Activated CD4-positive, alpha-beta T cell treated with anti-CD3 and anti-CD28 coated beads, Interleukin-2, amount 50 U/mL, for 1 hour (primary cell): ENCODE measurements around the gene RNF5.
"Not testable (repeated sequence)": the region's sequence is repeated elsewhere in the genome, so short reads cannot be mapped to it uniquely, and the experiment has no call there.

ENCODE experiments used
- DNase-seq: peaks from one replicate; pipeline ENCODE4 v3.0.0-alpha.2; 2020

Gene RNF5, protein sequence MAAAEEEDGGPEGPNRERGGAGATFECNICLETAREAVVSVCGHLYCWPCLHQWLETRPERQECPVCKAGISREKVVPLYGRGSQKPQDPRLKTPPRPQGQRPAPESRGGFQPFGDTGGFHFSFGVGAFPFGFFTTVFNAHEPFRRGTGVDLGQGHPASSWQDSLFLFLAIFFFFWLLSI

DNA sequence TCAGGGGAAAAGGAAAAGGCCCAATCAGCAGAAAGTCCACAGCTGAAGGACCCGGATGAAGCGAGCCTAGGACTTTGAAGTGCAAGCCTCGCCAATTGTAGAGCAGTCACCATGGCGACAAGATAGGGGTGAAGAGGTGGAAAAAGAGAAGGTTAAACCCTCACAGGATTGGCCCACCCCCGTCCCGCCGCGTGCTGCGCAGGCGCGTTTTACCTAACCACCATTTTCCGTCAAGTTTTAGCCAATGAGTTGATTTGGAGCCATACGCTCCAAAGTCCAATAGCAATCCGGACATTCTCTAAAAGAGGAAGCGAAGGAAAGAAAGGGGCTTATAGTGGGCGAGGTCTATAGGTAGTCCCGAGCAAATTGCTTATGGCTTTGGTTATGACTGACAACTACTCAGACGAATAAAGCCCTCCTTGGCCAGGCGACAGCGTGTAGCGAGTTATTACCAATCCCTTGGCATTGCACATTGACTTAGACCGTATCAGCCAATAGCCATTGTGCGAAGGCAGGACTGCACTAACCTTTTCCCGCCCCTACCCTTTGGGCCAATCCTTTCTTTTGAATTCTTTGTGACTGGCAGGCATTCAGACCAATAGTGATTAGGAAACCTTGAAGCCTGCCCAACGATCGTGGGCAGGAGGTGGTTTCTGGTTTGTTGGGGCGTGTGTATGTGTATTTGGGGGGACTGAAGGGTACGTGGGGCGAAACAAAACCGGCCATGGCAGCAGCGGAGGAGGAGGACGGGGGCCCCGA is at the start of gene RNF5:
Gene RNF5, plus strand, starts transcription at position 618 of the 759 bp plus-strand sequence. Its CDS starts 107 bp downstream, at position 725.
- peak; percentile 91 for DNase-seq

DNA sequence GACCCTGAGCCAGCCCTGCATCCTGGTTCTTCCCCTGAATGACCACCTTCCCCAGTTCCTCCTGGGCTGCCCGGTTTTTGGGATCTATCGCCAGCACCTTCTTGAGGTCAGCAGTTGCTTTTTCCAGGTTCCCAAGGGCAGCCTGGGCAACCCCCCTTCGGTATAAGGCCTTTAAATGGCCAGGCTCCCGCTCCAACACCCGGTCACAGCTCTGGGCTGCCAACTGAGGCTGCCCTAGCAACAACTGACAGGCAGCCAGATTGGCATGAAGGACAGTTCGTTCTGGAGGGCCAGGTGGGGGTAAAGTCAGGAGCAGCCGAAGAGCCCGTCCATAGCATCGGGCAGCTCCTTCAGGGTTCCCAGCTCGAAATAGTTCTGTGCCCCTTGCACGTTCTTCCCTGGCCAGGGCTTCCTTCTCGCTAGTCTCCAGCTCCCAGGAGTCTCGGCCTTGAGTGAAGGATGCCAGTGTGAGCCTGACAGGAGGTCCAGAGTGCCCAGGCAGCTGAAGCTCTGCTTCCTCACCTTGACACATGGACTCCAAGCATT is 49.4 kb upstream of the RNF5 start:
- no peak for DNase-seq

DNA sequence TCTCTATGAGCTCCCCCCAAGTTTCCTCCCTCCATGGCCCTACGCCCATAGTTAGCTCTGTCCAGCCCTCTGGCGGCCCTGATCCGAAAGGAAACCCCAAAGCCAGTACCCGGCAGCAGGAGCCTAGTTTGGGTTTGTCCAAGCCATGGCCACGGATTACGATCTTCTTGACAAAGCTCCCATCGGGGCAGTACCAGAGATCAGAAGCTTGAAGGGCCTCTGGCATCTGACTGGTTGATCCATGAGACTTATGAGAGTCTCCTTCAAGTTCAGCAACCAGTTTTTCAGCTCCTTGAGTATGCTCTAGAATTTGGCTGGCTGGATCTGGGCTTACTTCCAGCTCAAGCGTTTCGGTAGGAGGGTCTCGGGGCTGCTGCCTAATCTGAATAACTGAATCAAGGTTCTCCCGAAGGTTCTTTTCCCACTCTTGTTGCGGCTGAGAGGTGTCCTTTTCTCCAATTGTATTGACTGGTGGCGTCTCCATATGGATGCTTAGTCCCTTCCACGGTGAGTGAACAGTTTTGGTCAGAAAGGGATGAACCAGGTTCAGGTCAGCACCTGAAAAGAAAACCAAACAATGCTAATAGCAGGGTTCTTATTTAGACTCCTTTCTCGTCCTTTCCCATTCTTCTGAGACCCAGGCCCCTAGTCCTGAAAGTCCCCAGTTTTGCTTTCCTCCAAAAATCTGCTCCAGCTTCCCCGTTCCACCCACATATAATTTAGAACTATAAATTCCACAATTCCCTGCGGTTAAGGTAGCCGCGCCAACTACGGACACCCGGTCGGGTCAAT is 48.7 kb upstream of the RNF5 start:
- no peak for DNase-seq

DNA sequence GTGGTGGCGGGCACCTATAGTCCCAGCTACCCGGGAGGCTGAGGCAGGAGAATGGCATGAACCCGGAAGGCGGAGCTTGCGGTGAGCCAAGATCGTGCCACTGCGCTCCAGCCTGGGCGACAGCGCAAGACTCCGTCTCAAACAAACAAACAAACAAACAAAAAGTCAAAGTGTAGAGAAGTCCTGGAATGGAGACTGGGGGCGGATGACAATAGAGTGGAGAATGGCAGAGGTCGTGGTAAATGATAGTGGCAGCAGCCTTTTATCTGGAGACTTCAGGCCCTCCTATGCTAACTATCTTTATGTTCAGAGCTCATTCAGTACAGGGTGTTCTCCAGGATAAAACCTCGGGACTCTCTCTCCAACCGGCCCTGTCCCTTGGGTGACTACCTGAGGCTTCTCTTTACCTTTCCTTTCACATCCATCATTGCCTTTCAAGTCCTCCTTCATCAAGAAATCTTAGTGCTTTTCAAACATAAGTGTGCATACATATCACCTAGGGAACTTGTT is 46.7 kb upstream of the RNF5 start:
- DNase-seq = no peak

DNA sequence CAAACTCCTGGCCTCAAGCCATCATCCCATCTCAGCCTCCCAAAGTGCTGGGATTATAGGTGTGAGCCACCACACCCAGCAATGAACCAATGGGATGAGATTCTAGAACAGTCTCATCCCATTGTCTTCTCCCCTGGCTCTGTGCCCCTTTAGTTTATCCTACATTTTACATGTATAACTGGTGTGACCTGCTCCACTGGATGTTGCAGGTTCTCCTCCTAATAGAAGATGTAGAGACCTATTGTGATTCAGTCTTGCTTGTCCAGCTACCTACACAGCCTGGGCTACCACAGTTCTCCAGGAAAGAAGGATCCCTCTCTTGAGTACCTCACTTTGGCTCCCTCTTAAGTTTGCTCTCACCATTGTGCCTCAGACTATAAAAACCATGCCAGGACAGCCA is 46.1 kb upstream of the RNF5 start:
- no peak for DNase-seq

DNA sequence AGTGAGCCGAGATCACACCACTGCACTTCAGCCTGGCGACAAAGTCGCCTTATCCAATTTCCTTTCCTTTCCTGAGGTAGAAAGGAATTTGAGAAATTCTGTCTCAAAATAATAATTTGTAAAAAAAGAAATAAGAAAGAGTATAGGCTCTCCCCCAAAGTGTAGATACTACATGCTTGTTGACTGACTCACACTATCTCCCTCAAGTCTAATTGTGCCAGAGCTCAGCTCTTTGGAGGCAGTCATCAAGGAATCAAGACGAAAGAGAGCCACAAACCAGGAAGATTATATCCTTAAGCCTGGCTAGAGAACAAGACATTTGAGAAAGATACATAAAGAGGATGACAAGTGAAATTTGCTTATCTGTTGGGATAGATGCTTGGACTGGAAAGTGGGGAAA is 44.4 kb upstream of the RNF5 start:
- no peak for DNase-seq

DNA sequence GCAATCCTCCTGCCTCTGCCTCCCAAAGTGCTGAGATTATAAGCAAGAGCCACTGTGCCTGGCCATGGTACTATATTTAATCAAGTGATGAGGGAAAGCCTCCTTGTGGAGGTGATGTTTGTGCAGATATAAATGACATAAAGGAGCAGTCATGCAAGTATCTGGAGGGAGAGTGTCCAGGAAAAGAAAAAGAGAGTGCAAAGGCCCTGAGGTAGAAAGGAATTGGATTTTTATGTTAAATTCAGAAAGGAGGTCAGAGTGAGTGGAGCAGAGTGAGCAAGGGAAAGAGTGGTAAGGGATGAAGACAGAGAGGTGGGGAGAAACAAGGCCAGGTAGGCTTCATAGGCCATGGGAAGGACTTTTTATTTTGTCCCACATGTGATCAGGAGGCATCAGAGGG is 40.8 kb upstream of the RNF5 start:
- DNase-seq = no peak

DNA sequence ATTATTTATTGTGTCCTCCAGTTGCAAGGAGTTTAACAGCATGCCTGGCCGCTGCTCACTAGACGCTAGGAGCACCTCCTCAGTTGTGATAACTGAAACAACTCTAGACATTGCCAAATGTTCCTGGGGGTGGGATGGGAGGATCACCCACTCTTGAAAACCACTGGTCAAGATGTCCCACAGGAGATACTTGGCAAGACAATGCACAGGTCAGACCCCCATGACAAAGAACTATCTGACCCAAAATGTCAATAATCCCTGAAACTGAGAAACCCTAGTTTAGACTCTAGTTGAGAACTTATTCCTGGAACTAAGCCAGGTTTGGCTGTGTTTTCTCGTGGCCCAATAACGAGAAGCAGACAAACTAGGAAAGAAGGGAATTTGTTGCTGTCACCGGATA is 38.6 kb upstream of the RNF5 start:
- DNase-seq = no peak

DNA sequence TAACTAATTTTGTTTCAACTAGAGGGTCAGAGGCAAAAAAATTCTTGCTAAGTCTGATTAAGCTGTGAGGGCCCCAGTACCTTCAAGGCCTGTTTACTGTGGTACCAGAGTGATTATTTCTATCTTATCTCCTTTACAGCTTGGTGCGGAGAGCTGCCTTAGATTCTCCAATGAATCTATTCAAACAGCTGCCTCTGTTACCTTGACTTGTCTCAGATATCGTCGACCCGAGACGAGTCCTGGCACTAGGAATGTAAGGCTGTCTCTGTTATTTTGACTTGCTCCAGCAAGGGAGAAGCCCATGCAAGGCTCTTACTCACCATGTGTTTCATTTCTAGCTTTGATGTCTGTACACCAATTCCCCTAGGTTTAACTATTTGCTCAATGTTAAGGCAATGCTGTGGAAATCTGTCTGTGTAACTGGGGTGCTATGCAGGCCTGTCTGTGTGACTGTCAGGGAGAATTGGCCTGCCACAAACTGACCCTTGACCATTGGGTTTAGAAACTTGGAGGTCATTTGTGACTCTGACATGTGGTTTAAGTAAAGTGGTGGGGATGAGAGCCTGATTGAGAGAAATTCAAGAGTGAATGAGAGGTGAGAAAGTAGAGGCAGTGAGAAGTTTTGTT is 37.7 kb upstream of the RNF5 start:
- DNase-seq = no peak

DNA sequence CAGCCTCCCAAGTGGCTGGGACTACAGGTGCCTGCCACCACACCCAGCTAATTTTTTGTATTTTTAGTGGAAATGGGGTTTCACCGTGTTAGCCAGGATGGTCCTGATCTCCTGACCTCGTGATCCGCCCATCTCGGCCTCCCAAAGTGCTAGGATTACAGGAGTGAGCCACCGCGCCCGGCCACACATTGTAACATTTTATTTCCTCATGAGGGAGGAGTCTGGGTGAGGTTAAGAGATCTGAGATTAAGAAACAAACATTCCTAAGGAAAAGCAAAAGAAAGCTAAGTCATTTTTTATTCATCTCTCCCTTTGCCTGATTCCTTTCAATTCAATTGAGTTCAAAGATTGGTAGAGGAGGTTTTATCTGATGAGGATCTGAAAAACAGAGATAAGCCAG is 34.0 kb upstream of the RNF5 start:
- DNase-seq = not testable (repeated sequence)

DNA sequence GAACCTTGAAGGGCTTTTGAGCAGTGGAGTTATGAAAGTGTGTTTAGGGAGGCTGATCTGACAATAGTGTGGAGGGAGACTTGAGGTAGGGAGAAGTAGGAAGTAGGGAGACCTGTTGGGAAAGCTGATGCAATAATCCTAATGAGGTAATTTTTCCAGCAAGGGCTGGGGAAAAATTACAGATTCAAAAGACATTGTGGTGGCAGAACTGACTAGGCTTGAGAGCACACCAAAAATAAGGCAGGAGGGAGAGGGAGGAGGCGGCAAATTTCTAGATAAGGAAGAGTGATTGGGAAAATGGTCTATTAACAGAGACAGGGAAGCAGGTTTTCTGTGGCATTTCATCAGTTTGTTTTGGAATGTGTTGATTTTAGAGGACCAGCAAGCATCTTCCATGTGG is 31.9 kb upstream of the RNF5 start:
- DNase-seq = no peak

DNA sequence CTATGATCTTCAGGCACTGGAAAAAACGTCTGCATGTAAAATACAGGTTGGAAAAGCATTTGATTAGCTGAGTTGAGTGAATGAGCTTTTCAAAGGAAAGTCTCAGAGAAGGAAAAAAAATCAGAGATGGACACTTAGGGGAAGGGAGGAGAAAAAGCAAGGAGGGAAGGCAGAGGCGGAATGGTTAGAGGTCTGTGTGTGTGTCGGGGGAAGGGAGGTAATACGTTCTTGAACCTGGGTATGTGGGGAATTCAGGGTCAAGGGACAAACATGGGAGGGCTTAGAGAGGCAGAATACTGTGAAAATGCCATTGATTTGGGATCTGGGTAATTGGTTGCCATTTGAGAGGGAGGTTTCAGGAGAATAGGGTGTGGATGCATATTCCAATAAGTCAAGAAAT is 31.5 kb upstream of the RNF5 start:
- DNase-seq = no peak

DNA sequence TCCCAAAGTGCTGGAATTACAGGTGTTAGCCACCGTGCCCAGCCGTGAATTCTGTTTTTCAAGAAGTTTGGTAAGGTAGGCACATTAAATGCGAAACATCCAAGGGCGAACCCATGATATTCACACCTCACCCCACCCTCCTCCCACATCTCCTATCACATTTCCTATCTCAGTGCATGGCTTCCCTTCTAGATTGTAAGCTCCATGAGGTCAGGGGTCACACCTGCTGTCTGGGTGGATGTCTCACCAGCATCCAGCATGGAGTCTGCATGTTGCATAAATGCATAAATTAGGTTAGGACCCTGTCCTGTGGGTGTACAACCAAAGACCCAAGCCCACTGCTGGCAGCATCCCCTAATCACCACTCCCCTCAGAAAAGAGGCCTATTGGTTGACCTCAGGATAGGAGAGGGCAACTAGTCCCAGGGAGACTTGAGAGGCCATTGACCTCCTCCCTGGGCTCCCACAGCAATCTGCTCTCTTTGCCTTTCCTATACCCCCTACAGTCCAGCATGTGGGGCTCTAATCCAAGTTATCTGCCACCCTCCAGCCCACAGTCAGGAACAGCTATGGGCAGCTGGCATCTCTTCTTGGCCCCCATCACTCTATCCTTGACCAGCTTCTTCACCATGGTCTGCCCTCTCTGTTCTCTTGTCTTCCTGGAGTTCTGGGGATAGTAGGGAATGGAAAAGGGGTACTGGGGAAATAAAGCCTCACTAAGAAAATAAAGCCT is 30.6 kb upstream of the RNF5 start:
- DNase-seq = no peak

DNA sequence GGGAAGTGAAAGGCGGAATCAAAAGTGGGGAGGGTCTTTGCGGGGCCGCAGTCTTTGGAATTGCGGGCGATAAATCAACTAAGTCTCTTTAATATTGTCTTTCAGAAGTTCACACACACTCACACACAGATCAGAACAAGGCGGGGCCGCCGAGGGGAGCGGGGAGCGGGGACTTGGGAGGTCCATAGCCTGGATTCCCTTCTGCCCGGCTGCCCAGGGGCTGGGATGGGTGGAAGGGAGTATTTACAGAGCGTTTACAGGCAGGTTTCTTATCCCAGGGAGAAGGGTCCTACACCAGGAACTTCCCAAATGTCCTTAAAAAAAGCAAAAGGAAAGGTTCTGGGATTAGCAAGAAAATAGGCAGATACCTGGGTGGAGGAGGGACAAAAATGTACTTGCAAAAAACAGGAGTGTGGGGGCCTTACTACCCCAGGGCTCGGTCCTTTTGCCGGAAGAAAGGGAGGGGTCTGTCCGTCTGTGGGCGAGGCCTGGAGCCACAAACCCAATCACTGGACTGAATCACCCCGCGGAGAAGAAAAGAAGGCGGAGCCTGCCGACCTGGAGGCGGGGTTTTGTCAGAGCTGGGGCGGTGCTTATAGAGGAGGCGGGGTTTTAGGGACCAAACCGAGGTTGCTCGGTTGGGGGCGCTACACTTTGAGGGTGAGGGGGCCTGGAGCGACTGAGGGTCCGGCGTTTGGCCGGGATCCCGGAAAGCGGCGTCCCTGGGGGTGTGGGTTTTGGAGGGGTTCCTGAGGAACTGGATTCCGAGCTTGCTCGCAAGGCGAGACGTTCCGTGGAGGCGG is 29.7 kb upstream of the RNF5 start:
- peak; percentile 61 for DNase-seq

DNA sequence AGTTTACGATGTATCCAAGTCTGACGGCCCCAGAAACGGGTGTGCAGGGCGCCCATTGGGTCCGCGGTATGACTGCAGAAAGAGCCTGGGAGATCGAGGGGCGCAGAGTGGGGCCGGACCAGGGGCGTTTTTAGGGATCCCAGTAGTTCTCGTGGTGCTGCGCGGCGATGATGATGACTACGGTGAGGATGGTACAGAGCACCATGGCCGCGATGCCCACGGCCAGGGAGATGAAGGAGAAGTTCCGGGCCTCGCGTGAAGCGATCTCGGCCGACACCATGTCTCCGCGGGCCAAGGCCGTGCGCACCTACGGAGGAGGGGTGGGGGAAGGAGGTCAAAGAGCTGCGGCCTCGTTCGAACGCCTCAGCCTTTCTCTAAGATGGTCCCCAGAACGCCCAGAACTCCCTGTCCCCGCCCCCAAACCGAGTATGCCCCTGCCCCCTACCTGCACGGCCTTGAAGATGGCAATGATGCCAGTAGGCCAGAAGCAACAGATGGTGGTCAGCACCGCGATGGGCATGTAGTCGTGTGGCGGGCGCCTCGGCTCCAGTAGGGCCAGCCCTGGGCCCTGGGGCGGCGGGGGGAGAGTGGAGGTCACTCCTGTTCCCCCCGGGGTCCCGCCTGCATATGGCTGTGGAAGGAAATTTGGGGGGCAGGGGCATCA is 29.0 kb upstream of the RNF5 start:
- no peak for DNase-seq

DNA sequence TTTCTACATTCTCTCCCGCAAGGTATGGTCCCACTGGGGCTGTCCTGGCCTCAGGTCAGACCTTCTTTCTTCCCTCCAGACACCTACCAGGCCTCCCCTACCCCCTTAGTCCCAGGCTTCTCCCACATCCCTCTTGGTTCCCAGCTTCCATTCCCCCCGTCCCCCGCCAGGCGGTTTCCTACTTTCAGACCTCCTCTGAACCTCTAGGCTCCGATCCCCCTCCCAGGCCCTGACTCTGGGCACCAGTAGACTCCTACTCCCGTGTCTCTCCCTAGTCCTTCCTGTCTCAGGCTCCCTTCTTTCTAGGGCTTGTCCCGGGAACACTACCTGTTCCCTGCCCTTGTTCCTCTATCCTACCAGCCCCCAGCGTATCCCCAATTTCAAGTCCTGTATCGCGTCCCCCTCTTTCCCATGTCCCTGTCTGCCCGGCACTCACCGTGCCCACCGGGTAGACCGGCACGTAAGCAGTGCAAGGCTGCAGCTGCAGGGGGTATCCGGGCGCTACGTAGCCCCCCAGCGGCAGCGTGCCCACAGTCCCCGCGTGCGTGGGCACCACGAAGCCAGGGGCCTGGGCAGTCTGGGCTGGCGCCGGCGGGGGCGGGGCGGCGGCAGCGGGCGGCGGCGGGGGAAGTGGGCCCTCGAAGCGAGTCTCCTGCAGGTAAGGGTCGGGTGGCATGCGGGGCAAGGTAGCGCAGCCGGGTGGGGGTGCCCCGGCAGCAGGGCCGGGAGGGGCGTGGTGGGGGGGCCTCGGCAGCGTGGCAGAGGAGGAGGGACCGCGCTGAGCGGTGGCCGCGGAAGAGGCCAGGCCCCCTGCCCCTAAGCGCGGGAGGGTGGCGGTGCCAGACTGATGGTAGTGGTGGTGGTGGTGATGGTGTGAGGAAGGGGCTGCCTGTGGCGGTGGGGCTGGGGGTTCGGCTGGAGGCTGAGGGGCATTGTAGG is 28.0 kb upstream of the RNF5 start:
- DNase-seq = no peak

DNA sequence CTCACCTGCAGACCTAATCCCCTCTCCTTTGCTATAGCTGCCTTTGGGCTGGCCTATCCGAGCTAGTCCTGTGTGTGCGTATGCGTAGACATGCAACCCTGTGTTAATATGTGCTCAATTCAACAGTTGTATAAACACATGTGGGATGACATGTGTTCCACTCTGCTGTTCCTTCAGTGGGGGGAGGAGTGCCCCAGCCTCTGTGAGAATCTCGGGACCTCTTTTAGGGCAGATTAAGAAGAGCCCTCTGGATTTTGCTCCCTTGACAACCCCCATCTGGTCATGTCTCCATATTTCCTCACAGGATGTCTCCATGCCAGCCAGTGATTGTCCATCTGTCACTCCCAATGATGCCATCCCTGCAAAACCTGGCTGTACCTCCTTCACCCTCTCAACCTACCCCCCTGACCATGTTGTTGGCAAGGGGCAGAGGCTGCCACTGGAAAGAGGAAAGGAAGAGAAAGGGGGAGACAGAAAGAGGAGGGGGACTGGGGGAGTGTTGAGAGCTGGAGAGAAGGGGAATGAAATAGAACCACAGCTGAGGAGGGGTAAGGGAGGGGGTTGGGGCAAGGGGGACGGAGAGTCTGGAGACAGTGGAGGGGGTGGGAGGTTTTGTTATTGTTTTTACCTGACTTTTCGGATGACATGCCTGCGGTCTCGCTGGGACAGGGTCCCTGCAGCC is 26.9 kb upstream of the RNF5 start:
- no peak for DNase-seq

DNA sequence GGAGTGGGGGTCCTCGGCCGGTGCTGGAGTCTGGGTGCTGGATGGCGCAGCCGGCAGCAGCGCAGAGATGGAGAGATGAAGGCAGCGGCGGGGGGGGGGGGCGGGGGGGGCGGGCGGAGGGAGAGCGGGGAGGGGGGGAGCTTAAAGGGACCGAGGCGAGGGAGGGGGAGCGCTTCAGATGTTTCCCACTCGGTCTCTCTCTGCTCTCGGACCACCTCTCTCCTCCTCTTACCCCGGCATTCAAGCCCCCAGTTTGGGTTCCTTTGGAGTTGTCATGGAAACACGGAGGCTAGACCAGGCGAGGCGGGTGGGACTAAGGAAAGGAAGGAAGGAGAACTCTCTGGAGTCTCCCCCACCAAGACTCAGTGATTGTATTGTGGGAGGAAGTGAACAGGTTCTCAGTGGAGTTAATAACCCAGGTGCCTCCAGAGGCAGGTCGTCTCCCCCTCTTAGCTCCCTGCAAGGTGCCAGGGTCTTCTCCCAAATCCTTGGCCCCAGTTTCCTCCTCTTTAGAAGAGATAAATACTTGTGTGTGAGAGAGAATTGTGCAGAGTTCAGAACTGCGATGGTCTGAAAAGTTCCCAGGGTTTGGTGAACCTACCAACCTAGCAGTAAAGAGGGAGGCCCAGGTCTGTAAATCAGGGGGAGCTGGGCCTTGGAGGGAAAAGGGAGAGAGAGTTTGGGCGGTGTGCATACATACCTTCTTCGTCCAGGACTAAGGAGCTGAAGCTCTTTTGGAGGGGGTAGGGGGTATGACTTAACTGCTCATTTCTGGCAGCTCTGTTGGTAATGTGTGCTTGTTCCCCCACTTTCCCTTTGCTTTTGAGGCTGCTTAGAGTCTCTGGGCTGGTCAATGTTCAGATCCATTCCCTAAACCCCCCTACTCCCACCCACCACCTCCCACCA is 26.1 kb upstream of the RNF5 start, which contains the start of gene PRRT1:
Gene PRRT1, minus strand, starts transcription at position 77 of the 906 bp plus-strand sequence. CDS start 112 bp downstream, outside the sequence.
- DNase-seq = no peak
